PC-9 (cell line): ENCODE results near the gene GZMM. TPM values are rescaled to one million over a fixed set of nuclear protein-coding genes. Genes with fewer than 3 reads are reported as not detected.
A peak's percentile ranks its signal among the peaks of the same experiment; 100 is the strongest.

ENCODE experiments used
- BruUV-seq: library from RNA; stranded (reverse); fragments of 400-500 nt; replicated peaks from 2 replicates; lab custom pipeline; 2021; lab: Mats Ljungman, UMichigan
- CTCF ChIA-PET: fragments of 300-600 bp; sonication (Branson Sonifier 250); formaldehyde crosslinking; loops from one replicate; lab custom pipeline; 2022; ENCODE audit warnings: antibody characterized with exemption; lab: Charles Lee
- POLR2A ChIA-PET: fragments of 300-600 bp; sonication (Branson Sonifier 250); formaldehyde crosslinking; loops from one replicate; lab custom pipeline; 2022; ENCODE audit warnings: antibody characterized with exemption; ENCODE audit not compliant: unreplicated experiment; lab: Charles Lee
- DNase-seq, 2 experiments: peaks; one replicate each; pipeline versions ENCODE4 v3.0.0 to v3.0.0-alpha.2; 2015 to 2022; ENCODE audit warnings: mixed read lengths in 1 of 2
- H2AFZ ChIP-seq: fragments of 200-600 bp; sonication (generic); 2 replicates; pipeline ENCODE4 v1.8.1; 2017; ENCODE audit warnings: antibody characterized with exemption
- H3F3A ChIP-seq: fragments of 200-600 bp; sonication (generic); 2 replicates; pipeline ENCODE4 v1.8.1; 2017; ENCODE audit warnings: antibody characterized with exemption, mild to moderate bottlenecking, low read depth; ENCODE audit not compliant: insufficient read depth
- H3K27ac ChIP-seq: fragments of 200-600 bp; sonication (generic); 2 replicates; pipeline ENCODE4 v1.6.1; 2016; ENCODE audit warnings: mixed run types
- H3K27me3 ChIP-seq: fragments of 200-600 bp; sonication (generic); 2 replicates; pipeline ENCODE4 v1.6.1; 2016; ENCODE audit warnings: low read depth, mixed run types; ENCODE audit not compliant: insufficient read depth
- H3K36me3 ChIP-seq: fragments of 200-600 bp; sonication (generic); 2 replicates; pipeline ENCODE4 v1.6.1; 2016; ENCODE audit warnings: low read depth, mixed run types
- H3K4me1 ChIP-seq: fragments of 200-600 bp; sonication (generic); replicated peaks from 2 replicates; pipeline ENCODE4 v1.6.1; 2016; ENCODE audit warnings: mixed run types; ENCODE audit not compliant: insufficient read depth
- H3K4me2 ChIP-seq: fragments of 200-600 bp; sonication (generic); 2 replicates; pipeline ENCODE4 v1.6.1; 2017; ENCODE audit warnings: mixed run types
- H3K4me3 ChIP-seq: fragments of 200-600 bp; sonication (generic); 2 replicates; pipeline ENCODE4 v1.6.1; 2016; ENCODE audit warnings: mixed run types
- H3K79me2 ChIP-seq: fragments of 200-600 bp; sonication (generic); 2 replicates; pipeline ENCODE4 v1.6.1; 2017; ENCODE audit warnings: low read depth, mixed run types
- H3K9me2 ChIP-seq: fragments of 200-600 bp; sonication (generic); 2 replicates; pipeline ENCODE4 v1.8.1; 2017; ENCODE audit warnings: mild to moderate bottlenecking; ENCODE audit not compliant: insufficient read depth
- H3K9me3 ChIP-seq: fragments of 200-600 bp; sonication (generic); 2 replicates; pipeline ENCODE4 v1.8.1; 2016; ENCODE audit warnings: low read depth; ENCODE audit not compliant: insufficient read depth
- H4K20me1 ChIP-seq: fragments of 200-600 bp; sonication (generic); 2 replicates; pipeline ENCODE4 v1.8.1; 2017; ENCODE audit not compliant: insufficient read depth
- EZH2 ChIP-seq: fragments of 200-600 bp; sonication (generic); IDR thresholded peaks from 2 replicates; pipeline ENCODE4 v1.8.0; 2017; ENCODE audit warnings: antibody characterized with exemption, low read depth
- intact Hi-C: fragments of 100-400 bp; cut with micrococcal nuclease; formaldehyde crosslinking; loops from one replicate; pipeline ENCODE4 v1.10.0; 2022; ENCODE audit not compliant: unreplicated experiment
- total RNA-seq: library from RNA; stranded (reverse); gene quantifications from 2 replicates; pipeline ENCODE4 v1.2.3, GENCODE V29; 2021
- TF ChIP-seq, protein P1 (sequence below): fragments of 200-600 bp; sonication (generic); conservative IDR thresholded peaks from 2 replicates; pipeline ENCODE4 v1.6.1; 2017; ENCODE audit warnings: mixed run types, antibody characterized with exemption, mild to moderate bottlenecking, moderate library complexity

The GZMM gene
- total RNA-seq, 1 experiment from 2014 or later = 0.39 TPM

DNA sequence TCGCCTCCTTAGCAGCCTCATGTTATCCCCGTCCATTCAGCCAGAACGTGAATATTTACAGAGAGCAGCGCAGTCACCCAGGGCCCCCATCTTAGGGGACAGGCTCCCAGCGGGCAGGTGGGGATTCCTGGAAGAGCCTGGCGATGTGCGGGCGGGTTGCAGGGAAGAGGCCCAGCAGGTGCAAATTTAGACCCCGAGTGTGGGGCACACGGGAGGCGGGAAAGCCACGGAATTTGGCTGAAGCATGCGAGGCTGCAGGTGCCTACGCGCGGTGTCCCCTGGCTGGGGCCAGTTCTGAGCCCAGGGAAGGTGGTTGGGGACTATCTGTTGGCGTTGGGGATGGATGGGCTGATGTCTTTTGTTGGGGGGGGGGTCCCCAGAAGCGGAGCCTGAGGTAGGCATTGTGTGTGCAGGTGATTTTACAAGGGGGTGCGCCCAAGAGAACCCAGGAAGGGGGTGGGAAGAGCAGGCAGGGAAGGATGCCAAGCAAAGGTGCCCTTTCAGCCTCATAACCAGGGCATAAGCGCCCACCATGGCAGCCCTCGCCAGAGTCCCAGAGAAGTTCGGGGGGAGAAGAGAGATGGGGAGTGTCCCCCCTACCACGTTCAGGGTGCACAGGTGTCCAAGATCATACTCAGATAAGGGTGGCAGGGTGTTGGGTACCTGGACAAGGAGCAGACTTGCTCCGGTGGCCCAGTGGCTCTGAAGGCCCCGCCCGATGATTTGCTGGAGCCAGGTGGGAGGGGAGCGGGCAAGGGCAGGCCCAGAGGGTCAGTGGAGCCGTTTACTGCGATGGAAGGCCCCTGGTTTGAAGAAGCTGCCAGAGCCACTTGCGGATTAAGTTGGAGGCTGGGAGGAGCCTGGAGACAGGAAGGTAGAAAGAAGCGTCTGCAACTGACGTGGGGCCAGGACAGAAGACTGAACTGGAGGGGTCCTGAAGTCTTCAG is 35.4 kb upstream of the GZMM start:
- BruUV-seq = no TSS peak
- intact Hi-C loops = no loop called here
- H3K27ac ChIP-seq = no peak overlapping the region
- peak overlapping the region; percentile 97 for H3K4me3 ChIP-seq
- 0 out of 2 replicates have a peak, but pooled peaks cover 6% of the 10 kb centered on the region for H3K4me1 ChIP-seq
- ChIA-PET CTCF (no interaction called here), POLR2A (interaction anchor here (0.7 kb wide), 1 partner anchor 161 kb away, joined by 3 read pairs; no protein-coding TSS in a partner anchor)
- H3F3A ChIP-seq = peaks cover 6% of the 10 kb centered on the region; the same call in 1 of the 2 replicates
- no peak for TF ChIP-seq EZH2
- TF ChIP-seq, protein P1, sequence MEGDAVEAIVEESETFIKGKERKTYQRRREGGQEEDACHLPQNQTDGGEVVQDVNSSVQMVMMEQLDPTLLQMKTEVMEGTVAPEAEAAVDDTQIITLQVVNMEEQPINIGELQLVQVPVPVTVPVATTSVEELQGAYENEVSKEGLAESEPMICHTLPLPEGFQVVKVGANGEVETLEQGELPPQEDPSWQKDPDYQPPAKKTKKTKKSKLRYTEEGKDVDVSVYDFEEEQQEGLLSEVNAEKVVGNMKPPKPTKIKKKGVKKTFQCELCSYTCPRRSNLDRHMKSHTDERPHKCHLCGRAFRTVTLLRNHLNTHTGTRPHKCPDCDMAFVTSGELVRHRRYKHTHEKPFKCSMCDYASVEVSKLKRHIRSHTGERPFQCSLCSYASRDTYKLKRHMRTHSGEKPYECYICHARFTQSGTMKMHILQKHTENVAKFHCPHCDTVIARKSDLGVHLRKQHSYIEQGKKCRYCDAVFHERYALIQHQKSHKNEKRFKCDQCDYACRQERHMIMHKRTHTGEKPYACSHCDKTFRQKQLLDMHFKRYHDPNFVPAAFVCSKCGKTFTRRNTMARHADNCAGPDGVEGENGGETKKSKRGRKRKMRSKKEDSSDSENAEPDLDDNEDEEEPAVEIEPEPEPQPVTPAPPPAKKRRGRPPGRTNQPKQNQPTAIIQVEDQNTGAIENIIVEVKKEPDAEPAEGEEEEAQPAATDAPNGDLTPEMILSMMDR = no peak
- peak overlapping the region; percentile 95 for H3K4me2 ChIP-seq
- no peaks in the 10 kb centered on the region for H3K9me2 ChIP-seq
- no peak for DNase-seq
- H3K27me3 ChIP-seq = no peaks in the 10 kb centered on the region
- no peaks in the 10 kb centered on the region for H3K36me3 ChIP-seq
- no peaks in the 10 kb centered on the region for H4K20me1 ChIP-seq
- H2AFZ ChIP-seq = 0 out of 2 replicates have a peak overlapping the region, but pooled peaks have one; percentile 92
- peaks cover 6% of the 10 kb centered on the region for H3K79me2 ChIP-seq
- H3K9me3 ChIP-seq = no peaks in the 10 kb centered on the region

DNA sequence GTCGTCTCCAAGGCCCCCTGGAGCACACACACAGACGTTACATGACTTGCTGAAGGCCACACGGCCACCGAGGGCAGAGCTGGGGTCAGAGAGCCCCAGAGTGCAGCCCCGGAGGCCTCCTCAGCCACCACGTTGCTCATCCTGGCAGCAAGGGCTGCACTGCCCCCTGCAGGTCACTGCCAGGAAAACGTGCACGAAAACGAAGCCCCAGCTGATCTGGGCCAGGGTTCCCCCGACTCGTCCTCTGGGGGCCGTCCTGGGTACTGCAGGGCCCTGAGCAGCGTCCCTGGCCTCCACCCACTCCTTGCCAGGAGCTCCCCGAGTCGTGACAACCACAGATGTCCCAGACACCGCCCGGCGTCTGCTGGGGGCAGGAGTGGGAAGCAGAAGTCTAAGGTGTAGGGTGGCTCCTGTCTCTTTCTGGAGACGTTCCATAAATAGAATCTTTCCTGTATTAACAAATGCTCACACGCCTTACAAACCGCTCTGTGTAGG is 33.2 kb upstream of the GZMM start:
- H3F3A ChIP-seq = peaks cover 6% of the 10 kb centered on the region; the same call in 1 of the 2 replicates
- intact Hi-C loops = no loop called here
- TF ChIP-seq, protein P1 = peak; percentile 94
- no peak for TF ChIP-seq EZH2
- H3K4me2 ChIP-seq = no peak overlapping the region
- no peaks in the 10 kb centered on the region for H3K27me3 ChIP-seq
- 0 out of 2 replicates have a peak, but pooled peaks cover 6% of the 10 kb centered on the region for H3K4me1 ChIP-seq
- no peaks in the 10 kb centered on the region for H3K9me3 ChIP-seq
- ChIA-PET POLR2A (no interaction called here), CTCF (interaction anchor here (0.6 to 0.7 kb wide), 3 partner anchors 16 to 29 kb away, joined by 6 to 7 read pairs (median 7); no protein-coding TSS in a partner anchor)
- H4K20me1 ChIP-seq = no peaks in the 10 kb centered on the region
- no peak overlapping the region for H3K4me3 ChIP-seq
- H3K36me3 ChIP-seq = no peaks in the 10 kb centered on the region
- DNase-seq = peak; percentile 55 to 74
- BruUV-seq = no TSS peak
- no peak overlapping the region for H2AFZ ChIP-seq
- H3K9me2 ChIP-seq = no peaks in the 10 kb centered on the region
- H3K79me2 ChIP-seq = peaks cover 6% of the 10 kb centered on the region
- H3K27ac ChIP-seq = no peak overlapping the region

DNA sequence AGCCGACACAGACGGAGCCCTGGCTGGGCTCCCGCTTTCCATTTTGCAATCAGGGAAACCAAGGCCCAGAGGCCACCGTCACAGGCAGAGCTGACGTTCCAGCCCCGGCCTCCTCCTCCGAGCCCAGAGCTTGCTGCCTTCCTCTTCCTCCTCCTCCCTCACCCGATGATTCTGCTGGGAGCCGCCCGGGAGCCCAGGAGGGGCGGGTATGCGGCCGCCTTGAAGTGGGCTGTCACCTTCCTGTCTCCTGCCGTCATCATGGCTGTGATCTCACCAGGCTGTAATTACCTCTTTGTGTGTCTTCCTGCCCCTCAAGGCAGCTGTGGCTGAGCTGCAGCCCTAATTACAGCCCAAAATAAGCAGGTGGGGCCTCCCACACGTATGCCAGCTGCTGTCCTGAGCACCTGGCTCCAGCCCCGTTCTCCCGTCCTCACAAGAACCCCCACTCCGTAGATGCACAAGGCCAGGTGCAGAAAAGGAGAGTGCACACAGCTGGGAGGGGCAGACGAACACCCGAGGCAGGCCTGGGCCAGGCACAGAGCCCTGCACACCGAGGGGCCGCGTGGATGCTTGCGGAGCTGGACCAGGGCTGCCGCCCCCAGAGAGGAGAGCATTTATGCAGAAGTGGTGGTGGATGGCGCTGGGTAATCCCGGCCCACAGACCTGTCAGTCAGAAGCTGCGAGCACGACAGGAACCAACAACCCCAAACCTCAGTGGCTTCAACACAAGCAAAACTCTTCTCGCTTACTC is 32.6 kb upstream of the GZMM start:
- Histone ChIP-seq H4K20me1 (no peaks in the 10 kb centered on the region), H3K79me2 (peaks cover 6% of the 10 kb centered on the region), H3K4me1 (0 out of 2 replicates have a peak, but pooled peaks cover under 1% of the 10 kb centered on the region), H3K36me3 (no peaks in the 10 kb centered on the region), H3K9me2 (no peaks in the 10 kb centered on the region), H3F3A (peaks cover 6% of the 10 kb centered on the region; the same call in 1 of the 2 replicates), H3K27me3 (no peaks in the 10 kb centered on the region), H3K27ac (no peak overlapping the region), H3K4me2 (no peak overlapping the region), H3K4me3 (no peak overlapping the region), H3K9me3 (no peaks in the 10 kb centered on the region), H2AFZ (no peak overlapping the region)
- CTCF ChIA-PET = interaction anchor here (0.6 to 0.7 kb wide), 2 partner anchors 15 to 20 kb away, joined by 6 to 7 read pairs; no protein-coding TSS in a partner anchor
- intact Hi-C loops = no loop called here
- POLR2A ChIA-PET = no interaction called here
- TF ChIP-seq EZH2 = no peak
- TF ChIP-seq, protein P1 = no peak
- no peak for DNase-seq
- no TSS peak for BruUV-seq
